ENCODE data around the gene DUSP22.
A peak's percentile ranks its signal among the peaks of the same experiment; 100 is the strongest.

DUSP22 gene

DNA sequence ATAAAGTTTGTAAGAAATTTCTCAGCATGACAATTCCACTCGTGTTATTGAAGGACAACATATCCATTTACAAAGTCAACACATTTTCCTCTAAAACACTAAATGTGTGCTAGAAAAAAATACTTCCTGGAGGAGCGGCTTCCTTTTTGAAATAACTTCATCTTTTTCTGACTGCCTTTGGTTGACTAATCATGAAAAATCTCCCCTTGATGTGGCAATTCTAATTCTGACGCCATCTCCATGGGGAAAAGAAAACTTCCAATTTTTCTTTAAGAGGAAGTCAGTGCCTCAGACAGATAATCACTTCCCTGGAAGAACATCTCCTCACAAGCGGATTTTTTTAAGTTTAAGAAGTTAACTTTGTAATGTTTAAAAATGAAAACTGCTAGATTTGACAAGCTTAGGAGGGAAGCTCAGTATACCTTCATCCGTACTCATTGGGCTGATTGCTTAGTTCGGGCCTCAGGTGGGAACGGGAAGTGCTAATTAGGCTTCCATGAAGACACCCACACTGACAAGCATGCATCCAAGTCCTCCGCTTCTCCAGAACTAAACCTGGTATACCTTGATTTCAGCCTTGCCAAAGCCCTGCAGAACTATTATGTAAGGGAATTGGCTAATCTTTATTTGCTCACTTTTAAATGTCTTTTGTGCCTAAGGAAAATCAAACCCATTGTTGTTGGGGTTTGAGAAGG, 35.1 kb upstream of the DUSP22 start:
- DNase-seq (ENCODE audit: low read depth): peak; percentile 40
- H3K4me1 ChIP-seq (ENCODE audit: control insufficient read depth, insufficient read depth, low read length): peaks cover 19% of the 10 kb centered on the region
- no peaks in the 10 kb centered on the region for H3K27me3 ChIP-seq (replicated peaks; ENCODE audit: control insufficient read depth, insufficient read depth, low read length)
- no peaks in the 10 kb centered on the region for H3K36me3 ChIP-seq (ENCODE audit: control insufficient read depth, insufficient read depth, low read length, severe bottlenecking)
- peak overlapping the region; percentile 33 for H3K4me3 ChIP-seq (ENCODE audit: low read length)
- H3K9me3 ChIP-seq (ENCODE audit: control insufficient read depth, low read length): no peaks in the 10 kb centered on the region
- H3K9ac ChIP-seq (ENCODE audit: low read length): no peak overlapping the region

DNA sequence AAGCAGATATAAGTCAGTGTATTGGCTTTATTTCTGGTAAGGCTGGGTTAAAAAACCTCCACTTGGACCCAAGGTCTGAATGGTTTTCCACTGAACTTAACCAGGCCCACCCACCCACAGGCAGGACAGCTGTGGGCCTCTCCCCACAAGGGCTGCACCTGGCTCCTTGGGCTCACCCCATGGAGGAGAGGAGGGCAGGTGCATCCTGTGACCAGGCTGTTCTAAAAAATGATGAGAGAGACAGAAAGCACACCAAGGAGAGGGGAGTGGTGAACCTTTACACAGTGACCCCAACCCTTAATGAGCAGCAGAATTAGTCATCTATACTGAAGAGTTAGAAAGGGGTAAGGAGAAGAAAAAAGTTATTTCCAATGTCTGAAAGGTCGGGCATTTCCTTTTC, 34.5 kb upstream of the DUSP22 start:
- H3K4me3 ChIP-seq (ENCODE audit: low read length): no peak overlapping the region
- H3K9ac ChIP-seq (ENCODE audit: low read length): no peak overlapping the region
- H3K4me1 ChIP-seq (ENCODE audit: control insufficient read depth, insufficient read depth, low read length): peaks cover 19% of the 10 kb centered on the region
- H3K36me3 ChIP-seq (ENCODE audit: control insufficient read depth, insufficient read depth, low read length, severe bottlenecking): no peaks in the 10 kb centered on the region
- no peaks in the 10 kb centered on the region for H3K27me3 ChIP-seq (replicated peaks; ENCODE audit: control insufficient read depth, insufficient read depth, low read length)
- DNase-seq (ENCODE audit: low read depth): no peak
- H3K9me3 ChIP-seq (ENCODE audit: control insufficient read depth, low read length): no peaks in the 10 kb centered on the region

DNA sequence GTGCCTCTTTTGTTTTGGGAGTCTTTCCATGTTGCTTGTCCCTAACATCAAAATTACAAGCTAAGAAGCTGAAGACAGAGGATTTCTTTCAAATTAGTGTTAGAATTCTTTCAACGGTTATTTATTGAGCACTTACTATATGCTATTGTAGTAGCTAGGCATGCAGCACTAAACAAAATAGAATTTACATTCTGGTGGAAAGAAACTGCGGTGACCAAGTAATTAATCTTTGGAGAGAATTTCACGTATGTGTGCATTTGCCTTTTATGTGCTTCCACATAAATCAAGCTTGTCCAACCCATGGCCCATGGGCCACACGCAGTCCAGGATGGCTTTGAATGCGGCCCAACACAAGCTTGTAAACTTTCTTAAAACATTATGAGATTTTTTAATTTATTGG, 33.0 kb upstream of the DUSP22 start:
- no peak for DNase-seq (ENCODE audit: low read depth)
- no peak overlapping the region for H3K4me3 ChIP-seq (ENCODE audit: low read length)
- peaks cover 11% of the 10 kb centered on the region for H3K4me1 ChIP-seq (ENCODE audit: control insufficient read depth, insufficient read depth, low read length)
- H3K9me3 ChIP-seq (ENCODE audit: control insufficient read depth, low read length): no peaks in the 10 kb centered on the region
- H3K9ac ChIP-seq (ENCODE audit: low read length): no peak overlapping the region
- no peaks in the 10 kb centered on the region for H3K27me3 ChIP-seq (replicated peaks; ENCODE audit: control insufficient read depth, insufficient read depth, low read length)
- H3K36me3 ChIP-seq (ENCODE audit: control insufficient read depth, insufficient read depth, low read length, severe bottlenecking): no peaks in the 10 kb centered on the region

DNA sequence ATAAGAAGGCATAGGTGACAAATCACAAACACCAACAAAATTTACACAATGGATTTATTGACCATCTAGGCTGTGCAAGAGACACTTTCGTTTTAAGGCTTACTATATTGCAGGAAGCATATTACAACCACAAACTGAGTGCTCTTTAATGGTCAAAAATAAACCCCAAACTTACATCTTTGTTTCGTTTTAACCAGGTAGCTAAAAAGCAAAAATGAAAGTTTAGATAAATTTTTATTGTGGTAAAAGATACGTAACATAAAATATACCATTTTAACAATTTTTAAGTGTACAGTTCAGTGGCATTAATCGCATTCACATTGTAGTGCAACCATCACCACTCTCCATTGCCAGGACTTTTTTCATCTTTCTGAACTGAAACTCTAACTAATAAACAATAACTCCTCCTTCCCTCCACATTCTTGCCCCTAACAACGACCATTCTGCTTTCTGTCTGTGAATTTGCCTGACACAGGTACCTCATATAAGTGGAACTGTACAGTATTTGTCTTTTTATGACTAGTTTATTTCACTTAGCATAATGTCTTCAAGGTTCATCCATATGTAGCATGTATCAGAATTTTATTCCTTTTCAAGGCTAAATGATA, 32.3 kb upstream of the DUSP22 start:
- DNase-seq (ENCODE audit: low read depth): no peak
- peaks cover 11% of the 10 kb centered on the region for H3K4me1 ChIP-seq (ENCODE audit: control insufficient read depth, insufficient read depth, low read length)
- no peaks in the 10 kb centered on the region for H3K36me3 ChIP-seq (ENCODE audit: control insufficient read depth, insufficient read depth, low read length, severe bottlenecking)
- H3K27me3 ChIP-seq (replicated peaks; ENCODE audit: control insufficient read depth, insufficient read depth, low read length): no peaks in the 10 kb centered on the region
- no peaks in the 10 kb centered on the region for H3K9me3 ChIP-seq (ENCODE audit: control insufficient read depth, low read length)
- no peak overlapping the region for H3K9ac ChIP-seq (ENCODE audit: low read length)
- no peak overlapping the region for H3K4me3 ChIP-seq (ENCODE audit: low read length)

DNA sequence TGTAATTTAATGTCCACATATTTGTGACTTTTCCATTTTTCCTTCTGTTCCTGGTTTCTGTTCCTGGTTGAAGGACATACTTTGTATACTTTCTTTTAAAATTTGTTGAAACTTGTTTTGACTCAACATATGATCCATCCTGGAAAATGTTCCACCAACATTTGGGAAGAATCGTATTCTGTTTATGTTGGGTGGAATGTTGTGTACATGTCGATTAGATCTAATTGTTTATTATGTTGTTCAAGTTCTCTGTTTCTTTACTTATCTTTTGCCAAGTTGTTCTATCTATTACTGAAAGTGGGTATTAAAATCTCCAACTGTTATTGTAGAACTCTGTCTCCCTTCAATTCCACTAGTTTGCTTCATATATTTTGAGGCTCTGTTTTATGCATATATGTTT, 27.7 kb upstream of the DUSP22 start:
- H3K9me3 ChIP-seq (ENCODE audit: control insufficient read depth, low read length): no peaks in the 10 kb centered on the region
- DNase-seq (ENCODE audit: low read depth): no peak
- no peak overlapping the region for H3K9ac ChIP-seq (ENCODE audit: low read length)
- H3K4me3 ChIP-seq (ENCODE audit: low read length): no peak overlapping the region
- H3K4me1 ChIP-seq (ENCODE audit: control insufficient read depth, insufficient read depth, low read length): no peaks in the 10 kb centered on the region
- H3K27me3 ChIP-seq (replicated peaks; ENCODE audit: control insufficient read depth, insufficient read depth, low read length): no peaks in the 10 kb centered on the region
- H3K36me3 ChIP-seq (ENCODE audit: control insufficient read depth, insufficient read depth, low read length, severe bottlenecking): no peaks in the 10 kb centered on the region

DNA sequence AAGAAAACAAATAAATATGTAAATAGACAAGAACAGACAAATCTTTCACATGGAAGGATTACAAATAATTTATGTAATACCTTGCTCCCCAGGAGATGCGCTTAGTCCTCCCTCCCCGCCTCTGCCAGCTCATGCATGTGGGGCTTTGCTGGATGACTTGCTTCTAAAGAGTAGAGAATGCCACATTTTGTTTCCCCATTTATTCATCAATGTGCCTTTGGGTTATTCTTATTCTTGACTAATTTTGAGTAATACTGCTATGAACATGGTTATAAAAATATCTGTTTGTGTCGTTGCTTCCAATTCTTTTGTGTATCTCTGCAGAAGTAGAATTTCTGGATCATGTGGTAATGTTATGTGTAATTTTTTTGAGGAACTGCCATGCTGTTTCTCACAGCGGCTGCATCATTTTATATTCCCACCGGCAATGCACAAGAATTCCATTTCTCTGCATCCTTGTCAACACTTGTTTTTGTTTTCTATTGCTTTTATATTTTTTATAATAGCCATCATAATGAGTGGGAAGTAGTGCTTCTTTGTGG, 23.8 kb upstream of the DUSP22 start:
- Histone ChIP-seq H3K36me3 (ENCODE audit: control insufficient read depth, insufficient read depth, low read length, severe bottlenecking) (no peaks in the 10 kb centered on the region), H3K9me3 (ENCODE audit: control insufficient read depth, low read length) (no peaks in the 10 kb centered on the region), H3K4me1 (ENCODE audit: control insufficient read depth, insufficient read depth, low read length) (peaks cover 2% of the 10 kb centered on the region), H3K9ac (ENCODE audit: low read length) (no peak overlapping the region), H3K4me3 (ENCODE audit: low read length) (no peak overlapping the region), H3K27me3 (replicated peaks; ENCODE audit: control insufficient read depth, insufficient read depth, low read length) (no peaks in the 10 kb centered on the region)
- DNase-seq (ENCODE audit: low read depth): no peak

DNA sequence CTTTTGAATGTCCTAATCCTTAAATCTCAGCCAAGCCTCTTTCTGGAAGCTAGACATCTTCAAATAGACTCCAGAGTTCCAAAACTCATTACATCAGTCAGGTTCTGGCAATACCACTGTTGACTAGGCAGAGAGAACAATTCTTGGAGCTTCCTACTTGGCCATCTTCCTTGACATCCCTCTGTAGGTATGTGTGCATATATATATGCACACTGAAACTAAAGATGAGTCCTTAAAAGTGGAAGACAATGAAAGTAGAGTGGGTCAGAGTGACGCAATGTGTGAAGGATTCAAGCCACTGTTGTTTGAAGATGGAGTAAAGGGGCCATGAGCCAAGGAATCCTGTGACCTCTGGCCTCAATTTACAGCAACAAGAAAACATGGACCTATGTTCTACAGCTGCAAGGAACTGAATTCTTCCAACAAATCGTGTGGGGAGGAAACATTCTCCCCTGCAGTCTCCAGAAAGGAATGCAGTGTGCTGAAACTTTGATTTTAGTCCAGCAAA, 18.7 kb upstream of the DUSP22 start:
- peaks cover 10% of the 10 kb centered on the region for H3K4me1 ChIP-seq (ENCODE audit: control insufficient read depth, insufficient read depth, low read length)
- H3K36me3 ChIP-seq (ENCODE audit: control insufficient read depth, insufficient read depth, low read length, severe bottlenecking): no peaks in the 10 kb centered on the region
- no peaks in the 10 kb centered on the region for H3K27me3 ChIP-seq (replicated peaks; ENCODE audit: control insufficient read depth, insufficient read depth, low read length)
- peak overlapping the region; percentile 26 for H3K4me3 ChIP-seq (ENCODE audit: low read length)
- H3K9me3 ChIP-seq (ENCODE audit: control insufficient read depth, low read length): no peaks in the 10 kb centered on the region
- DNase-seq (ENCODE audit: low read depth): peak; percentile 25
- H3K9ac ChIP-seq (ENCODE audit: low read length): no peak overlapping the region

DNA sequence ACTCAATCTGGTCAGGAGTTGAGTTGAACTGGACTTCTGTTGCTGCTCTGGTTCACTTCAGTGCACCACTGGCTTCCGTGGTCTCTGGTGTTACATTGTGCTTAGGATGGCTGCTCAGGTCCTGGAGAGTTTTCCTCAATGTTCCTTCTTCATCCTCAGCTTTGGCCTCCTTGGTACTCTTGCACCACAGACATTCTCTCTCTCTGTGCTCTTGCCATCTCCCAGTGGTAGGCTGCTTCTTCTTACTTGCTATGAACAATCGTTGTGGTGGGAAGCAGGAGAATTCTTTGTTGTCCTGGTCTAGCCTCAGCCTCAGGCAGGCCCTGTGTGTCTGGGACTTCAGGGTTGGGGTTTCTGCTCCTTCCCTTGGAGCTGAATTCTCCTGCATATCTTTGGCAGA, 14.5 kb upstream of the DUSP22 start:
- no peaks in the 10 kb centered on the region for H3K36me3 ChIP-seq (ENCODE audit: control insufficient read depth, insufficient read depth, low read length, severe bottlenecking)
- peaks cover 16% of the 10 kb centered on the region for H3K27me3 ChIP-seq (replicated peaks; ENCODE audit: control insufficient read depth, insufficient read depth, low read length)
- H3K4me3 ChIP-seq (ENCODE audit: low read length): no peak overlapping the region
- peaks cover 10% of the 10 kb centered on the region for H3K4me1 ChIP-seq (ENCODE audit: control insufficient read depth, insufficient read depth, low read length)
- no peaks in the 10 kb centered on the region for H3K9me3 ChIP-seq (ENCODE audit: control insufficient read depth, low read length)
- no peak for DNase-seq (ENCODE audit: low read depth)
- H3K9ac ChIP-seq (ENCODE audit: low read length): no peak overlapping the region

DNA sequence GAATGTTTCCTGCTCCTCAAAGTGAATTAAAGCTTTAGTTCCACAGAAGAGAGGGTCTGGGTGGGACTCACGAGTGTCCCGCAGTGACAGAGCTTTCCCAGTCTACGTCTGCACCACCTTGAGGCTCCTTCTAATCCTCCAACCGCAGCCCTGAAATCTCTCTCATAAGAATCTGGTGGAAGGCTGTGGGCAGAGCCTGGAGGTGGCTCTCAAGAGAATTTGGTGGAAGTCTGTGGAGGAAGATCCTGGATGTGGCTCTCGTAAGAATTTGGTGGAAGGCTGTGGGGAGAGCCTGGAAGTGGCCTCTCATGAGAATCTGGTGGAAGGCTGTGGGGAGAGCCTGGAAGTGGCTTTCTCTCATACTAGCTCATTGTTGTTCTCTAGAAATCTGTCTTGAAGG, 13.8 kb upstream of the DUSP22 start:
- H3K9me3 ChIP-seq (ENCODE audit: control insufficient read depth, low read length): no peaks in the 10 kb centered on the region
- H3K27me3 ChIP-seq (replicated peaks; ENCODE audit: control insufficient read depth, insufficient read depth, low read length): peaks cover 19% of the 10 kb centered on the region
- H3K36me3 ChIP-seq (ENCODE audit: control insufficient read depth, insufficient read depth, low read length, severe bottlenecking): no peaks in the 10 kb centered on the region
- H3K4me1 ChIP-seq (ENCODE audit: control insufficient read depth, insufficient read depth, low read length): peaks cover 8% of the 10 kb centered on the region
- DNase-seq (ENCODE audit: low read depth): no peak
- no peak overlapping the region for H3K4me3 ChIP-seq (ENCODE audit: low read length)
- H3K9ac ChIP-seq (ENCODE audit: low read length): no peak overlapping the region

DNA sequence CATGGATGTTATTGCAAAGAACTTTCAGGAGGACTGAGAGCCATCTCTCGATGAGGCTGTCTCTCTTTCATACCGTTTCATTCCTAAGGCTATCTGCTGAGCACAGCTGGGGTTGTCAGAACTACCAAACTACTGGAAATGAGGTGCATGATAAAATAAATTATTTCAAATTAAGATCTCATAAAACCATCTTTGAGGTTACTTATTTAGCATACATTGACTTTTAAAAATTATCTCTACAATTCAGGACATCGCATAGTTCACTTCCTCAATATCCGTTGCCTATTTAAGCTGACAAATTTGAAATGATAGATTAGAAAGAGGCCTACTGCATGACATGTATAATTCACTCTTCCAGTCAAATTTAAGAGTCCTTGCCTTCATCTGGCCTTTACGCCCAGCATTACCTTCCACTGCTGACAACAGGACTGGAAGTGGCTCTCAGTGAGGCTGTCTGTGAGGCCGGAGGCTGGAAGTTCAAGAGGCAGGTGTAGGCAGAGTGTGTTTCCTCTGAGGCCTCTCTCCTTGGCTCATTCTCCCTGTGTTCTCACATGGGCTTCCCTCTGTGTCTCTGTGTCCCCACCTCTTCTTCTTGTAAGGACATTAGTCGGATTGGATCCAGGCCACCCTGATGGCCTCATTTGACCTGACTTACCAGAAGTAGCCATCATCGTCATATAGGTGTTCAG, 12.8 kb upstream of the DUSP22 start:
- Histone ChIP-seq H3K9me3 (ENCODE audit: control insufficient read depth, low read length) (no peaks in the 10 kb centered on the region), H3K9ac (ENCODE audit: low read length) (no peak overlapping the region), H3K27me3 (replicated peaks; ENCODE audit: control insufficient read depth, insufficient read depth, low read length) (peaks cover 24% of the 10 kb centered on the region), H3K4me3 (ENCODE audit: low read length) (no peak overlapping the region), H3K4me1 (ENCODE audit: control insufficient read depth, insufficient read depth, low read length) (no peaks in the 10 kb centered on the region), H3K36me3 (ENCODE audit: control insufficient read depth, insufficient read depth, low read length, severe bottlenecking) (no peaks in the 10 kb centered on the region)
- no peak for DNase-seq (ENCODE audit: low read depth)

DNA sequence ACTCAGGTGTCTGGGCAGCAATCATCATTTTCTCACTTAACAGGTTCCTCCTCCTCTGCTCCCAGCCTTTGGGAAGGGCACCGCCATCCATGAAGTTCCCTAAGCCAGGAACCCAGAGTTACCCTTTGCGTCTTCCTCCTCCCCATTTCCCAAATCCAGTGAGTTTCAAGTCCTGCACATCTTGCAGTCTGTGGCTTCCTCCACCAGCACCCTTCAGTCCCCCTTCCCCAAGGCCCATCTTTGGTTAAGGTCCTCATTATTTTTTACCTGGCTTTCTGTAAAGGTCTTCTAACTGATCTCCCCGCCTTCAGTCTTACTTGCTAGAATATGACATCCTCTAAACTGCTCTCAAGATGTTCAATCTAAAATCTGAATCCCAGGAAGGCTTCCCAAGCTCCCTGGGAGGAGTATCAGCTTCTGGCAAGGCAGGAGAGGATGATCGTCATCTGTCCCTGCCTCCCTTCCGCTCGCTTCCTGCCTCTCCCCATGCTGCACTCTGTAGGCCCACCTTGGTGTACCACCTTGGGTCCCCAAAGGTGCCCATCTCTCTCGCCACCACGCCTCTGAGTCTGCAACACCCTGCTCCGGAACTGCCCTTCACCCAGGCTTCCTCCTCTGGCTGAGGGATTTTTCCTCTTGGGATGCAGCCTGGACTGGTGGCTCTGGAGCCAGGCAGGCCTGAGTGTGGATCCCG, 11.4 kb upstream of the DUSP22 start:
- DNase-seq (ENCODE audit: low read depth): no peak
- no peak overlapping the region for H3K4me3 ChIP-seq (ENCODE audit: low read length)

More for the DNA sequence above, 11.4 kb upstream of the DUSP22 start:
- H3K9me3 ChIP-seq (ENCODE audit: control insufficient read depth, low read length): no peaks in the 10 kb centered on the region
- no peaks in the 10 kb centered on the region for H3K4me1 ChIP-seq (ENCODE audit: control insufficient read depth, insufficient read depth, low read length)
- H3K36me3 ChIP-seq (ENCODE audit: control insufficient read depth, insufficient read depth, low read length, severe bottlenecking): no peaks in the 10 kb centered on the region
- H3K27me3 ChIP-seq (replicated peaks; ENCODE audit: control insufficient read depth, insufficient read depth, low read length): peaks cover 27% of the 10 kb centered on the region
- no peak overlapping the region for H3K9ac ChIP-seq (ENCODE audit: low read length)

All from adipocyte (in vitro differentiated cells).